ENCODE measurements around the gene FGD3.

The FGD3 gene

DNA sequence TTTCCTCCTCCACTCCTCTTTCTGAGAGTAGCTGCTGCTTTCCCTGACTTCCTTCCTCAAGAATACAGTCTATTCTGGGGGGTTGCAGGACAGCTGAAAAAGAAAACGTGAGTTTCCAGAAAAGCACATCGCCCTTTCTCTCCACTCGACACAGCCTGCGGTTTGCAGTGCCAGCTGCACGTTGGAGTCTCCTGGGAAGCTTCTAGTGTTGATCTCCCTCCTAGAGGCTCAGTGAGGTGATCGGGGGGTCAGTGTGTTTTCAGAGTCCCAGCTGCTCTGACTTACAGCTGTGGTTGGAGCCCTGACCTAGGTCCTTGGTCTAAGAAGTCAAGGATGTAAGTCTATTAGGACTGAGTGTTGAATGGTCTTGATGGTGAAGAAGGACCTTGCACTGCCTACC, 86.2 kb downstream of the FGD3 start:
- no peak for DNase-seq

DNA sequence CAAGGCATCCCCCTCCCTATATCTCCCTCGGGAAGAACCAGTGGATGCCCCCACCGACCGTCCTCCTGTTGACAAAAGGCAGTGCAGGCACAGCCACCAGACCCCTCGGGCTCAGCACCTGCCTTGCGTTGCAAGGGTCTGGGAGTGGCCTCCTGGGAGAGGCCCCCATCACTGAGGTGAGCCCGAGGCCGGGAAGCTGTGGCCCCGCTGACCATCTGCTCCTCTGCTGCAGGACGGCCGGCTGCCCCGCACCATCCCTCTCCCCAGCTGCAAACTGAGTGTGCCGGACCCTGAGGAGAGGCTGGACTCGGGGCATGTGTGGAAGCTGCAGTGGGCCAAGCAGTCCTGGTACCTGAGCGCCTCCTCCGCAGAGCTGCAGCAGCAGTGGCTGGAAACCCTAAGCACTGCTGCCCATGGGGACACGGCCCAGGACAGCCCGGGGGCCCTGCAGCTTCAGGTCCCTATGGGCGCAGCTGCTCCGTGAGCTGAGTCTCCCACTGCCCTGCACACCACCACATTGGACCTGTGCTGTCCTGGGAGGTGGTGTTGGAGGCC, 87.9 kb downstream of the FGD3 start:
- DNase-seq = no peak

DNA sequence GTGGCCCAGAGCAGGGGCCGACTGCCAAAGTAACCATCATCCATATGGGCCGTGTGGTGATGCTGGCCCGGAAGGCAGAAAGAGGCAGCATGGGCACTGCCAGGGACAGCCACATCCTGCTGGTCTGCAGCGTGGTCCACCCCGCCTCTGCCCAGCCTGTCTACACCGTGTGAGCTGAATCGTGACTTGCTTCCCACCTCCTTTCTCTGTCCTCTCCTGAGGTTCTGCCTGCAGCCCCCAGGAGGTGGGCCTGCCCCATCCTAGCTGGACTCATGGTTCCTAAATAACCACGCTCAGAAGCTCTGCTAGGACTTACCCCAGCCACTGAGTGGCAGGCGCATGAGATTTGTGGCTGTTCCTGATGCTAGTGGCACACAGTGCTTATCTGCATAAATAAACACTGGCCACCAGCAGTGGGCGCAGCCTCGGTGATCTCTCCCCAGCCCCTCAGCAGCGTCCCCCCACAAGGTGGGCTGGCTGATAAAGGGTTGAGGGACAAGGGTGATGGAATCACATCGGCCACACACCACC, 88.6 kb downstream of the FGD3 start:
- no peak for DNase-seq

DNA sequence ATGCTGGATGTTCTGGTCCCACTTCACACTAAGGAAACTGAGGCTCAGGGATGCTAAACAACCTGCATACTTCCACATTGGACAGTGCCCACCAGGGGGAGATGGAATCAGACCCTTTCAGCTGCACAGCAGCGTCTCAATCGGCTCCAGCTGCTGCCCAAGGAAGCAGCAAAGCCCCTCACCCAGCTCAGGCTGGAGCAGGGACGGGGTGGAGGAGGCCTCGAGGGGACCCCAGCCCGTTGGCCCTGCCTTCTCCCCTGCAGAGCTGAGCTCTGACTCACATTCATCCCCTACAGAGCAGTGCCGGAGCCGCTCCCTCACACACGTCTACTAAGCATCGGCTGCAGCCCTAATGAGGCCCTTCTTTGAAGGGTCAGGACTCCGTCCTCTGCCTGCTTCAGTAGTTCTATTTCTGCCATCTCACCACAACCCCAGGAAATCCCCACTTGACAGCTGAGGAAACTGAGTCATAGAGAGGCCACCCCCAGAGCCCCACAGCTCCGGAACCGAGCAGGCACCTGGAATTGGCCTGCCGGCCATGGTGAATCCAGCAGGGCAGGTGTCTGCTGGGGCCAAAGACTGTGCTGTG, 89.7 kb downstream of the FGD3 start:
- no peak for DNase-seq

DNA sequence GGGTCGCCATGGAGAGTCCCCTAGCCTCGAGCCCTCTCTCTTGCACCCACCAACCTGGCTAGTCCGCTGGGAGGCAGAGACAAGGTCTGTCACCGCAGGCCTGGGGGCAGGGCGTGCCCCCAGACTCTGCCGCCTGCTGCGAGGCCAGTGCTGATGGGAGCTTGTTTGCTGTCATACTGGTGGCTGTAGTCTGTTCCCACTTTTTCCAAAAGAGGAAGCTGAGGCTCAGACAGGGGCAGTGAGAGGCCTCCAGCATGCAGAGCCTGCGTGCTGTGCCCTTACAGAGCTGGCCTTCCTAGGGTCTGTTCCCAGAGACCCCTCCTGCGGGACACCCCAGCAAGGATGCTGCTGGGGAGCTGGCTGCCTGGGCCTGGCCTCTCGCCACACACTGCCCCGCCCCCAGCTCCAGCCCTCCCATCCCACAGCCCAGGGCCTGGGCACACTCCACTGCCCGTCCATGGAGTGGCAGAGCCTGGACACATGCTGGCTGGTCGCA, 90.2 kb downstream of the FGD3 start:
- no peak for DNase-seq

DNA sequence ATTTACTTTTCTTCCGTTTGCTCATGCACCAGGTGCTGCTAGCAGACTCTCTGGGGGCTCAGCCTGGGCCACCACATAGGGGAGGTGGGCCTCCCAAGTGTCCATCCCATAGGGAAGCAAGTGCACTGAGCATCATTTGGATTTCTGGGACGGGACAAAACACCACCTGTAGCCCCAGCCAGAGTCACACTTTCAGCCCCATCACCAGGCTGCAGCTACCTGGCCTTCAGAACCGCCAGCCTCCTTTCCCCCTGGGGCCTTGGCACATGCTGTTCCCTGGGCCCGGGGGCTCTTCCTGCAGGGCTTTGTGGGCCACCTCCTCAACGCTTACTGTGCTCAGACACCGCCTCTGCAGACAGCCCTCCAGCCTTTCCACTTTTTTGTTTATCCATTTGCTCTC, 91.6 kb downstream of the FGD3 start:
- no peak for DNase-seq

DNA sequence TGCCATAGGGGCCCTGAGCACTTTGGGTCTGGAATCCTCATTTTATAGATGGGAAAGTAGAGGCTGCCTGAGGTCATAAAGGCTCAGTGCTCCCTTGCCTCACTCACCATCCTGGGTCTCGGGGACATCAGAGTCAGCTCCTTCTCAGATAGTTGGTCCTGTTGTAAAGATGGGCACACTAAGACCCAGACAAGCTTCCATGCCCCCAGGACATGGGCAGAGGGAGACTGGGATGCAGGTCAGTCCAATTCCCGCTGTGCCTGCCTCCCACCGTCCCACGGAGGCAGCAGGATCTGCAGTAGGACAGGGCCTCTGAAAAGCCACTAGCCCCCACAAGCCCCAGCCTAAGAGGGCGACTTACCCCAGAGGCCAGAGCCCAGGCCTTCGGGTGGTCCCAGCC, 92.1 kb downstream of the FGD3 start:
- DNase-seq = no peak

DNA sequence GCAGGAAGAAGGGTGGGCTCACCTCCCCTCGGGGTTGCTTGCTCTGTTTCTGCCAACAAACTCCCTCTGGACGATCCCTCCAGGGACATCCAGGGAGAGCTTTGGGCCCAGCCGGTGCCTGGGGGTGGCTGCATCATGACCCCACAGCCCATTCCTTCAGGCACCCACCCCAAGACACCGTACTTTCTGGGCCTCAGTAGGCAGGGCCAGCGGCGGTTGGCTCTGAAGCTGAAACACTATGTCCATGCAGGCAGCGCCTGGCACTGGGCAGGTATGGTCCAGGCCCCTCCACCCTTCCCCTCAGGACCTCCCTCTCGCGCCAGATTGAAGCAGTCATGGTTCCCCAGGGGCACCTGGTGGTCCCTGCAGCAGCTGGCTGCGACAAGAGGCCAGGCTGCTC, 92.7 kb downstream of the FGD3 start:
- DNase-seq = no peak

DNA sequence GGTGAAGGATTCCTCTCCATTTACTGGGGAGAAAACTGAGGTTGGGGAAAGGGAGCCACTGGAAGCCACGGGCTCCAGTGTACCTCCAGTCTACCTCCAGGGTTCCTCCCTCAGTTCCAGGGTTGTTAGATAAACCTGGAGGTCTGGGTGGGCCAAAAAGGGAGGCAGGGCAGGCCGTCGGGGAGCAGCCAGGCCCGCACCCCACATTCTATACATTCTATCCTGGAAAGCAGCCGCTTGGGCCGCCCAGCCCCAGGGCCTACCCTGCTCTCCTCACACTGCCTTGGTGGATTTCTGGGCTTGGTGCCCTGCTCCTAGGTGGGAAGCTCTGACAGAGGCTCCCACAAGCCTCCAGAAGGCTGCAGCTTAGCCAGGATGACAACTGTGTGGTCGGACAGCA, 93.1 kb downstream of the FGD3 start:
- DNase-seq = no peak

DNA sequence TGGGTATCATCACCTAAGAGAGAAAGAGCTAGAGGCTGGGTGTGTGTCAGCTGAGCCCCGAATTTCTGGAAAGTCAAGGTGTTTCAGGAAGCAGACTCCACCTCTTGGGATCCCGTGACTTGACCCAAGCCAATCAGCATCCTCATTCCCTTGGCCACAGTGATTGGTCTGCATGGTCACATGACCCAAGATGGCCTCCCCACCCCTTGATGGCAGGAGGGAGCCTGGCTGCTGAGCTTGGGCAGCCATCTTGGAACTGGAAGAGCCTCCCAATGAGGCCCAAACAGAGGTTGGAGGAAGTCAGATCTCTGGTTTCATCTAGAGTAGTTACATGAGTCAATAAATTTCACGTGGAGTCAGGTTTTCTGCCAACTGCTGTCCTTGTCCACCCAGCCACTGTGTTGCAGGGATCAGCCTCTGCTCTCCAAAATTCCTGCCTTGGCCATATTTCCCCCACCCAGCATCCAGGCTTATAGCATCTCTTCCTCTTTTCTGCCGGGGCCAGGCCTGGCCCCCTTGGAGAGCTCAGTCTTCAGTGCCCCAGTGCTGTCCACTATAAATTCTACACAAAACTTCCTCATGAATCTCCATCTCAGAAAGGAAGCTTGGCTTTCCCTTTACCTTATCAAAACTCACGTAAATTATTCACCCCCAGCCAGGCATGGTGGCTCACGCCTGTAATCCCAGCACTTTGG, 93.9 kb downstream of the FGD3 start:
- no peak for DNase-seq

DNA sequence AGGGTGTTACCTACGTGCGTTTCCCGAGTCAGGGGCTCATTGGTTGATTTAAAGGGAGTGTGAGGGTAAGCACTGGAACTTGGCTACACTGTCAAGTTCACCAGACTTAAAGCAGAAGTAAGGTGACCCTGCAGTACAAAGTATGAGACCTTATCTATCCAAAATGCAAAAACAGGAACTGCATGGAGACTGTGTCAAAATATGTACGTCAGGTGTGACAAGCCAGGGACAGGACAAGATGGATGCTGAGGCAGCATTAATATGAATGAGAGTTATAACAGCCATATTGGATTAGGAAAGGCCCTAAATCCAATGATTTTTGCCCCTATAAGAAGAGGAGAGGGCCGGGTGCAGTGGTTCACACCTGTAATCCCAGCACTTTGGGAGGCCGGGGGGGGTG, 95.8 kb downstream of the FGD3 start:
- no peak for DNase-seq

DNA sequence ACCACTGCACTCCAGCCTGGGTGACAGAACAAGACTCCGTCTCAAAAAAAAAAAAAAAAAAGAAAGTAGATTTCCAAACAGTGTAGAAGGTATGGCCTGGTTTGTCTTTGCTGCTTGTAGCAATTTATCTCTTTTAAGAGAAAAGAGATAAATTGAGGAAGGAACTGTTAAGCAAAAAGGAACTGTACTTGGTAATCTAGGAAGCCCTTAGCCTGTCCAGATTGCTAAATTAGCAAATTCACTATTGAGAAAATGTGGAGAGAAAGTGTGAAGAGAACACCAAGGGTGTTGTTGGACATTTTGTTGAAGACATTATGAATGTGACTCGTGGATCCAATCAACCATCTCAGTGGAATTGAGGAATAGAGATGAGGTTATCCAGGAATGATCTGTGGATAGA, 98.2 kb downstream of the FGD3 start:
- DNase-seq = no peak

DNA sequence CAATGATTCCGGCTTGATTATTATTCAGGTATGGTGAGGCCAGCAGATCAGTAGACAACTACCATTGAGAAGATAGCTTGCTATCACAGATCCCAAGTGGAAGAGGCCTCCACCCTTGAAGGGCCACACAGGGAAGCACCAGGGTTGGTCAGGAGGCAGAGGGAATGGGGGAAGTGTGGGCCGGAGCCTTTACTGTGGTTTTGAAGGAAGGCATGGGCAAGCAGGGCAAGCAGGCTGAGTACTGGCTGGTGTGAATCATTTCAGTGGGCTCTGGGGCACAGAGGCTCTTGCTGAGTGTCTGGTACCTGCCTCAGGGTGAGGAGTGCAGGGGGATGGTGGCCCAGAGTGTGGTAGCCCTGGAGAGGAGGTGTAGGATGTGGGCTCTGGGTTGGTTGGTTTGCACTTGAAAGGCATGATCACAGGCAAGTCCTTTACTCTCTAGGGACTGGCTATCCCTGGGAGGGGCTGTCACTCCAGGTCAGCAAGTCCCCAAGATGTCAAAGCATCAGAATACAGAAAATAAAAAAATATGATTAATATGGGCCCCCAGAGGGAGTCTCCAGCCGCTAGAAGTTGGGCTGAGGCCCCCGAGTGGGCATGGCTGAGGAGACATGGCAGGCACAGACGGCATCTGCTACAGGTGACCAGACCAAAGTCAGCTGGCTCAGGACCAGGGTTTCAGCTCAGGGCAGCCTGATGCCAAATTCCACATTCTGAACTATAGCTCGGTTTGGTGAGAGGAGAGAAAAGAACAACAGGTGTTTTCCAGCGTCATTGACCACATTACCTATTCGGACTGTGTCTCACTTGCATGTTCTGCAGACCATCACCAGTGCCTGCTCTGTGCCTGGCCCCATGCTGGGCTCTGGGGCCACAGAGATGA, 101.5 kb downstream of the FGD3 start:
- DNase-seq = no peak

DNA sequence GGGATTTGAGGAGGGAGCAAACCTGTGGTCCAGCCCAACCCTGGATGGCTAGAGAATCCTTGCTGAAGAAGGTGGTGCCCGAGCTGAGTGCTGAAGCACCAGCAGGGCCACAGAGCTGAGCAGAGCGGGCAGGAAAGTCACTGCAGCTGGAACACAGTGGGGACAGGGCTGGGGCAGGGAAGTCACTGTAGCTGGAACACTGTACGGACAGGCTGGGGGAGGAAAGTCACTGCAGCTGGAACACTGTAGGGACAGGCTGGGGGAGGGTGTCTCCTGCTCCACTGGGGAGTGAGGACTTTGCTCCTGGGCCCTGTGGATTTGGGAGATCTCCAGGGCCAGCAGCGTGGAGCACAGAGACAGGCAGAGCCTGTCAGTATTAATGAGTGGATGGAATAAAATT, 102.2 kb downstream of the FGD3 start:
- no peak for DNase-seq

DNA sequence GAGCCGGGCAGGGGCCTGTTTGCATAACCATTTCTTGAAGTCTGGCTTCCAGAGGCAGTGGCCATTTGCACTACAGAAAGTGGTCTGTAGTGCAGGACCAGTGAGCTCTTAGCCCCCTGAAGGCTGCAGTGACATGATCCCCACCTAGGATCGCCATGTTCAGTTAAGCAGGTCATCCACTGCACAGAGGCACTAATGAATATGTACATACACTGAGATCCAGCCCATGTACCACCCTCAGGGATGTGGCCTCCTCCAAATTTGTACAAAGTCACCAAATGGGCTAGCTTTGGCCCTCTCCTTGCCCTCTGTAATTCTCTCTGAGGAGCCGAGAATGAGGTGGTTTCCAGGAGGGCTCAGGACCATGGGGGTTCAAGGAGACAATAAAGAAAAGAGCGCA, 102.9 kb downstream of the FGD3 start:
- DNase-seq = no peak

DNA sequence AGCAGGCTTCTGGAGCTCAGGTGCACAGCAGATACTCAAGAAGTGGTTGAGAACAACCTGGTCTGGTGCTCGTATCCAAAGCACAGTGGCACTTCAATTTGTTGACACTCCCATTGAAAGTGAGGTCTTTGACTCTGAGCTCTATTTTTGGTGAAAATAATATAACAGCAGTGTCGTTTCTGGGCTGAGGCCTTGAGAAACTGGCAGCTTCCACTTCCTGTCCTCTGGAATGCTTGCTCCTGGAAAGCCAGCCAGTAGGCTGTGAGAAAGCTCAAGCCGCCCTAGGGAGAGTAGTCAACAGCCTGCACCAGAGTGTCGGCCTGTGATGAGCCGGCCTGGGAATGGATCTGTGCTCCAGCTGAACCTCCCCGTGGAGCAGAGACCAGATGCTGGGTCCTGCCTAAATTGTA, 104.4 kb downstream of the FGD3 start:
- no peak for DNase-seq

DNA sequence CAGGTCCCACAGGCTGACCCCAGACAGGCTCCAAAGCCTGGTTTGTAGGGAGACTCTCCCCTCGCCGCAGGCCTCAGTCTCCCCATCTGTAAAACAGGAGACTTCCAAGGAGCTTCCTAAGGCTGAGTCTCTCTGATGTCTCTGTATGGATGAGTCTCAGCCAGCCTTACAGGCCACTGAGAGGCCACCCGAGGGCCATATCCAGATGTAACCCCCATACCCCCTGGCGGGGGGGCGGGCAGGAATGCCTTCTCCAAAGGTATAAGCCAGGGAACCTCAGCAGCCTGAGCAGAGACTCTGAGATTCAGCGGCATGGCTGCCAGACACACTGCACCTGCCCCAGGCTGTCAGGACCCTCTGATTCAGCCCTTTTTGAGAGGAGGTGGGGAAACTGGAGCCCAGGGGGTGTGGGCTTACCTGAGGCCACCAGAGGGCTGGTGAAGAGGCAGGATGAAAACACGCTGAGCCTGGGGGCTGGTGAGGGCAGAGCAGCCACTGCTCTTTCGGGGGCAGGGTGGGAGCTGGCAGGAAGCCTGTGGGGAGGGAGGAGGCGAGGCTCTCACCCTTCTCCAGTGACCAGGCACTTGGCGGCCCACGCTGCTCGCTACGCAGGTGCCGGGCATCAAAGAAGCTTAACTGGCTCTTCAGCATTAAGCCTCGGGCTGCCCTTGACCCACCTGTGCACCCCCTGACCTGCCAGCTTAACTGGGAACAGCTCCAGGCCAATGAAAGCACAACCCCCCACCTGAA, 105.6 kb downstream of the FGD3 start:
- no peak for DNase-seq

DNA sequence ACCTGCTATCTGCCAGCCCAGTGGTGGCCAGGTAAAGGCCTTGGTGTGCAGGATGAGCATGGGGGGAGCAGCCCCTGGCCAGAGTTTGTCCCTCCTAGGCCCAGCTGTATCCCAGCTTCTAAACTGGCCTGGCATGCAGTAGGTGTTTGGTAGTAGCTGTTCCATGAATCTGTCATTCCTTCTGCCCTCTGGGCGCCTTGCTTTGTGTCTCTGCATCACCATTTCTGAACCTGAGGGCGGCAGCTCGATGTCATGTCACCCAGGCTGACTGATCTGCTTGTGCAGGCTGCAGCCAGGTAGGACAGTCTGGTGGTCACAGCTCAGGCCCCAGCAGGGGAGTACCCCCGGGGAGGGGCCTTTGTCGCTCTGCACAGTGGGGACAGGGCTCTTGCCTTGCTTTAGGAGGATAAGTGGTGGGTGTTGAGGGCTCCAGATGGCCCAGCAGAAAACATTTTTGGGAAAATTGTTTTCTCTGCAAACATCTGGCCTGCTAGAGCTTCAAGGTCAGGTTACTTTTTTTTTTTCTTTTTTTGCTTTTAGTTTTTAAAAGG, 106.5 kb downstream of the FGD3 start:
- DNase-seq = no peak

DNA sequence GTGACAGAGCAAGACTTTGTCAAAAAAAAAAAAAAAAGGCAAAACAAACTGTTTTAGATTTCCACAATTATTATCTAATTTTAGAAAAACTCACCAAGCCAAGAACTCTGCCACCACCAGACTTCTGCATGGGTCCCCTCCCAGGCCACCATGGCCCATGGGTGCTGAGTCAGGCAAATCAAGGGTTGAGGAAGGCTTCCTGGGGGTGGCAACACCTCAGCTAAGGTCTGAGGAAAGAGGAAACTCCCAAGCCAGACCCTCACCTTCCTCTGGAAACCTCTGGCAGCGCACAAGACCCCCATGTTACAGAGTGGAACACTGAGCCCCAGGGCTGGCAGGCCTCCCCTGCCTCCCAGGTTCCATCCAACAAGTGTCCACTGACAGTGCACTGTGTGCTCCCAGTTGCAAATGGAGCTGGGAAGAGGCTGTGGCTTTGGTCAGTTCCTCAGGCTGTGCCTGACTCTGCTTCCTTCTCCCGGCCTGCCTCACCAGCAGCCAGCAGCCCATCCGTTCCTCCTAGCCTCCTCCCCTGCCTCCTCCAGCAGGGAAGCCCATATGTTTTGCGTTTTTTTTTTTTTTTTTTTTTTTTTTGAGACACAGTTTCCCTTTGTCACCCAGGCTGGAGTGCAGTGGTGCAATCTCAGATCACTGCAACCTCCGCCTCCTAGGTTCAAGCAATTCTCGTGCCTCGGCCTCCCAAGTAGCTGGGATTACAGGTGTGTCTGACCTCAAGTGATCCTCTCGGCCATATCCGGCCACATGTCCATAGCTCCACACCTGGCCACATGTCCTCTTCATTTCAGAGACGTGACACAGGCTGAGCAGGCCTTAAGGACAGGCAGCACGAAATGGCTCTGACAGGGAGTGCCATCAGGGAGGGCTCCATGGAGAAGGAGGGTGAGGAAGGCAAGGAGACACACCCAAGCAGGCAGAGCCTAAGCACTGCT, 107.7 kb downstream of the FGD3 start:
- DNase-seq = no peak

DNA sequence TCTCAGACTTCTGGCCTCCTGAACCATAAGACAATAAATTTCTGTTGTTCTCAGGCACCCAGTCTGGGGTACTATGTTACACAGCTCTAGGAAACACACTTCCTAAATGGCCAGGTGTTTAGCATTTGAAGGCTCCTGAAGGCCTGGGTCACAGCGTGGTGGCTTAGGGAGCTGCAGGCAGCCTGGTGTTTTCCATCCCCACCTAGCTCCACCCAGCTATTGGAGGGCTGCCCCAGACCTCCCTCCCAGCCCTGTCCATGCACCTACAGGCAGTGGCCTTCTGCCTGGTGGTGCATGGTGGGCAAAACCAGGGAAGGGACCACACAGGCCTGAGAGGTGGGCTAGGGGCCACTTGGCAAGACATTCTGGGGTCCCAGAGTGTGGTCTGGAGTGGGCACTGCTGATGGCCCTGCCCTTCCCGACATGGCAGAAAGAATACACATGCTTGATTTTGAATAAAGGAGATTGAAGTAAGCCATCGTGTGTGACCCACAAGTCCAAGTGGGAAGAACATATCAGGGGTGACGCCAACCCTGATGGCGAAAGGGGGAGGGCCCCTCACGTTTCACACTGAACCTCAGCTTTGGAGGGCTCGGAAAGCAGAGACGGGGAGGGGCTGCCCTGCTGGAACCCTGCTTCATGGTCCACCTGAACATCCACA, 109.8 kb downstream of the FGD3 start:
- no peak for DNase-seq
